IPS-18c (cell line): ENCODE measurements around the gene CDC42BPG.
"Not testable (repeated sequence)": the region's sequence is repeated elsewhere in the genome, so short reads cannot be mapped to it uniquely, and the experiment has no call there.

Experiments
- H3K4me3 ChIP-seq: 2 replicates; pipeline ENCODE4 v1.7.0; 2013; ENCODE audit warnings: low read depth, mild to moderate bottlenecking, low read length, moderate library complexity; ENCODE audit not compliant: insufficient read depth
- H3K9me3 ChIP-seq: one replicate; pipeline ENCODE4 v1.6.1; 2013; ENCODE audit warnings: mild to moderate bottlenecking, low read length, moderate library complexity; ENCODE audit not compliant: control insufficient read depth, insufficient read depth

The CDC42BPG gene

GRCh38 chr11:64857485-64857884, 13.0 kb upstream of the CDC42BPG start:
- no peak overlapping the region for H3K4me3 ChIP-seq
- H3K9me3 ChIP-seq: no peaks in the 10 kb centered on the region

GRCh38 chr11:64856382-64857227, 12.2 kb upstream of the CDC42BPG start:
- no peak overlapping the region for H3K4me3 ChIP-seq
- H3K9me3 ChIP-seq: no peaks in the 10 kb centered on the region

- Histone ChIP-seq H3K4me3 (no peak overlapping the region), H3K9me3 (no peaks in the 10 kb centered on the region)
Observed at GRCh38 chr11:64855596-64856304, 11.3 kb upstream of the CDC42BPG start.

- H3K9me3 ChIP-seq: no peaks in the 10 kb centered on the region
- no peak overlapping the region for H3K4me3 ChIP-seq
Observed at GRCh38 chr11:64854534-64855502, 10.4 kb upstream of the CDC42BPG start.

GRCh38 chr11:64854157-64854533, 9.7 kb upstream of the CDC42BPG start:
- Histone ChIP-seq H3K4me3 (no peak overlapping the region), H3K9me3 (no peaks in the 10 kb centered on the region)

- no peak overlapping the region for H3K4me3 ChIP-seq
Observed at GRCh38 chr11:64853709-64854108, 9.3 kb upstream of the CDC42BPG start.

GRCh38 chr11:64852804-64853509, 8.5 kb upstream of the CDC42BPG start:
- H3K9me3 ChIP-seq: no peaks in the 10 kb centered on the region
- H3K4me3 ChIP-seq: no peak overlapping the region

More at GRCh38 chr11:64853709-64854108, 9.3 kb upstream of the CDC42BPG start:
- H3K9me3 ChIP-seq: no peaks in the 10 kb centered on the region

- H3K4me3 ChIP-seq: no peak overlapping the region
Observed at GRCh38 chr11:64851831-64852351, 7.4 kb upstream of the CDC42BPG start.

GRCh38 chr11:64850979-64851567, 6.6 kb upstream of the CDC42BPG start:
- H3K9me3 ChIP-seq: no peaks in the 10 kb centered on the region
- no peak overlapping the region for H3K4me3 ChIP-seq

More at GRCh38 chr11:64851831-64852351, 7.4 kb upstream of the CDC42BPG start:
- H3K9me3 ChIP-seq: no peaks in the 10 kb centered on the region

GRCh38 chr11:64849598-64850356, 5.3 kb upstream of the CDC42BPG start:
- H3K9me3 ChIP-seq: no peaks in the 10 kb centered on the region
- H3K4me3 ChIP-seq: no peak overlapping the region

GRCh38 chr11:64848826-64849597, 4.6 kb upstream of the CDC42BPG start:
- no peaks in the 10 kb centered on the region for H3K9me3 ChIP-seq
- no peak overlapping the region for H3K4me3 ChIP-seq

GRCh38 chr11:64848214-64848825, 3.9 kb upstream of the CDC42BPG start:
- H3K4me3 ChIP-seq: no peak overlapping the region

GRCh38 chr11:64846998-64847666, 2.7 kb upstream of the CDC42BPG start:
- no peak overlapping the region for H3K4me3 ChIP-seq

More at GRCh38 chr11:64848214-64848825, 3.9 kb upstream of the CDC42BPG start:
- H3K9me3 ChIP-seq: no peaks in the 10 kb centered on the region

GRCh38 chr11:64845776-64846129, 1.3 kb upstream of the CDC42BPG start:
- H3K9me3 ChIP-seq, H3K4me3 ChIP-seq: not testable (repeated sequence)

More at GRCh38 chr11:64846998-64847666, 2.7 kb upstream of the CDC42BPG start:
- H3K9me3 ChIP-seq: no peaks in the 10 kb centered on the region
